BE2C (cell line): ENCODE measurements around the gene TNS3.

Experiments
- DNase-seq: peaks from one replicate; pipeline ENCODE4 v3.0.0-alpha.2; 2020
- H3K27me3 ChIP-seq: fragments of 250-450 bp; sonication (Bioruptor Pico); 2 replicates; pipeline ENCODE4 v1.5.1; 2020; ENCODE audit warnings: mild to moderate bottlenecking
- H3K36me3 ChIP-seq: fragments of 250-450 bp; sonication (Bioruptor Pico); 2 replicates; pipeline ENCODE4 v1.5.1; 2020; ENCODE audit warnings: mild to moderate bottlenecking
- H3K4me1 ChIP-seq: fragments of 250-450 bp; sonication (Bioruptor Pico); 2 replicates; pipeline ENCODE4 v1.5.1; 2020
- H3K4me3 ChIP-seq: 2 replicates; pipeline ENCODE4 v1.5.1; 2011; ENCODE audit warnings: low read depth, low read length
- H3K9me3 ChIP-seq: fragments of 250-450 bp; sonication (Bioruptor Pico); 2 replicates; pipeline ENCODE4 v1.5.1; 2020
- CTCF ChIP-seq: IDR thresholded peaks from 2 replicates; pipeline ENCODE4 v1.5.1; 2012; ENCODE audit warnings: mild to moderate bottlenecking, low read depth, low read length

Gene TNS3

GRCh38 chr7:47405286-47405904 is 176.5 kb downstream of the TNS3 start:
- no peaks in the 10 kb centered on the region for H3K4me1 ChIP-seq

GRCh38 chr7:47404010-47404409 is 177.9 kb downstream of the TNS3 start:
- Histone ChIP-seq H3K36me3 (no peaks in the 10 kb centered on the region), H3K9me3 (no peaks in the 10 kb centered on the region), H3K27me3 (no peaks in the 10 kb centered on the region), H3K4me1 (no peaks in the 10 kb centered on the region), H3K4me3 (no peak overlapping the region)
- no peak for TF ChIP-seq CTCF
- DNase-seq: no peak

More at GRCh38 chr7:47405286-47405904, 176.5 kb downstream of the TNS3 start:
- no peak for DNase-seq
- Histone ChIP-seq H3K9me3 (no peaks in the 10 kb centered on the region), H3K4me3 (no peak overlapping the region), H3K27me3 (no peaks in the 10 kb centered on the region), H3K36me3 (no peaks in the 10 kb centered on the region)
- no peak for TF ChIP-seq CTCF

- Histone ChIP-seq H3K27me3 (no peaks in the 10 kb centered on the region), H3K4me1 (no peaks in the 10 kb centered on the region), H3K4me3 (no peak overlapping the region), H3K36me3 (no peaks in the 10 kb centered on the region), H3K9me3 (no peaks in the 10 kb centered on the region)
- DNase-seq: no peak
- no peak for TF ChIP-seq CTCF
Measured at GRCh38 chr7:47402941-47403866, 178.7 kb downstream of the TNS3 start.

- DNase-seq: no peak
- H3K9me3 ChIP-seq: no peaks in the 10 kb centered on the region
- no peak overlapping the region for H3K4me3 ChIP-seq
- no peak for TF ChIP-seq CTCF
- no peaks in the 10 kb centered on the region for H3K36me3 ChIP-seq
- no peaks in the 10 kb centered on the region for H3K4me1 ChIP-seq
- H3K27me3 ChIP-seq: no peaks in the 10 kb centered on the region
Measured at GRCh38 chr7:47401611-47402570, 180.0 kb downstream of the TNS3 start.

- H3K27me3 ChIP-seq: no peaks in the 10 kb centered on the region
- no peak for TF ChIP-seq CTCF
- no peaks in the 10 kb centered on the region for H3K9me3 ChIP-seq
- no peaks in the 10 kb centered on the region for H3K4me1 ChIP-seq
- H3K36me3 ChIP-seq: no peaks in the 10 kb centered on the region
- H3K4me3 ChIP-seq: no peak overlapping the region
- no peak for DNase-seq
Measured at GRCh38 chr7:47400741-47401206, 181.1 kb downstream of the TNS3 start.
